Testis (tissue), 3 donors: ENCODE results near the gene ZFYVE1. TPM values are rescaled to one million over a fixed set of nuclear protein-coding genes. Genes with fewer than 3 reads are reported as not detected.

Experiments used
- DNase-seq: peaks from one replicate; pipeline ENCODE4 v3.0.0-alpha.2; 2019
- H3K27ac ChIP-seq, 2 donors: fragments of 200-600 bp; sonication (generic); one replicate each; pipeline ENCODE4 v1.5.1; 2019
- H3K27me3 ChIP-seq: fragments of 200-600 bp; sonication (generic); one replicate; pipeline ENCODE4 v1.5.1; 2019
- H3K36me3 ChIP-seq: fragments of 200-600 bp; sonication (generic); one replicate; pipeline ENCODE4 v1.5.1; 2017; ENCODE audit warnings: low read depth; ENCODE audit errors: missing control alignments
- H3K4me1 ChIP-seq: fragments of 200-600 bp; sonication (generic); one replicate; pipeline ENCODE4 v1.5.1; 2019
- H3K4me3 ChIP-seq, 2 donors: fragments of 200-600 bp; sonication (generic); one replicate each; pipeline ENCODE4 v1.5.1; 2017 to 2019
- H3K9me3 ChIP-seq: fragments of 200-600 bp; sonication (generic); one replicate; pipeline ENCODE4 v1.5.1; 2017
- POLR2A ChIP-seq: fragments of 450-650 bp; IDR thresholded peaks from one replicate; pipeline ENCODE4 v1.6.1; 2017; ENCODE audit warnings: antibody characterized with exemption, mild to moderate bottlenecking, moderate library complexity
- WGBS, 2 donors: methylation state at CpG; one replicate each; pipeline ENCODE4 v1.1.5; 2018; 5-methylcytosine and 5-hydroxymethylcytosine counted together
- intact Hi-C: fragments of 100-400 bp; cut with DNase I; formaldehyde crosslinking; loops from one replicate; pipeline ENCODE4 v1.15.1; 2023; ENCODE audit warnings: low total_unique reads
- polyA plus RNA-seq: library from polyadenylated mRNA; stranded (reverse); fragments of 350-450 nt; fragmentation: Illumina TruSeq; extraction: RNeasy Lipid Tissue Mini Kit (QIAGEN cat#74804); gene quantifications from one replicate; pipeline ENCODE4 v1.2.3, GENCODE V29; 2014; ENCODE audit warnings: low read depth, low replicate concordance; ENCODE audit not compliant: insufficient read depth
- total RNA-seq, 2 donors: library from RNA; depleted of rRNA; stranded (reverse); fragments of >200 nt; gene quantifications; one replicate each; pipeline ENCODE4 v1.2.3, GENCODE V29; 2016
- TF ChIP-seq, protein P1 (sequence below), 3 experiments: fragments of 450-650 bp in 2 of 3; fragments of 200-600 bp in 1 of 3; sonication (generic) in 1 of 3; IDR thresholded peaks; one replicate each; pipeline ENCODE4 v1.5.1; 2016 to 2019; ENCODE audit warnings: antibody characterized with exemption in 3 of 3, mild to moderate bottlenecking in 2 of 3, moderate library complexity in 1 of 3

Gene ZFYVE1
- total and polyA plus RNA-seq, 3 donors from 2014 or later, result 29.0 to 39.6 (median 30.6) TPM

DNA sequence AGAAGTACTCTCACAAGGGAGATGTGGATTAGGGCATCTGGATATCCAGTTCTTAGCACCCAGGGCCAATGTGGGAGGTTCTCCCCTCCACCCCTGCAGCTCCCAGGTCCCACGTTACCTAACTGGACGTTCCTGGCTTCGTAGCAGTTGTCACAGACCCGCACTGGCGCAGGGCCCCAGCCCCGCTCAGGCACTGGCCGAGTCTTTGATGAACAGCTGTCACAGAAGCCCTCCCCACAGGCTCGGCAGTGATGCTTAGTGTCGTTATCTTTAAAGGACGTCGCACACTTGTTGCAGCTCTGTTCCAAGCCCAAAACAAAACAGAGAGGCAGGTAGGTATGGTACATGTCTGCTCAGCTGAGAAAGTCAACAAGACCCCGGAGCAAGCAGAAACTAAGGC is 52.2 kb downstream of the ZFYVE1 start:
- intact Hi-C loops, result no loop called here
- Histone ChIP-seq H3K27me3 (no peaks in the 10 kb centered on the region), H3K36me3 (peaks cover 3% of the 10 kb centered on the region), H3K4me1 (no peaks in the 10 kb centered on the region), H3K27ac (no peak overlapping the region), H3K4me3 (no peak overlapping the region), H3K9me3 (no peaks in the 10 kb centered on the region)
- DNase-seq, result no peak
- TF ChIP-seq, protein P1, sequence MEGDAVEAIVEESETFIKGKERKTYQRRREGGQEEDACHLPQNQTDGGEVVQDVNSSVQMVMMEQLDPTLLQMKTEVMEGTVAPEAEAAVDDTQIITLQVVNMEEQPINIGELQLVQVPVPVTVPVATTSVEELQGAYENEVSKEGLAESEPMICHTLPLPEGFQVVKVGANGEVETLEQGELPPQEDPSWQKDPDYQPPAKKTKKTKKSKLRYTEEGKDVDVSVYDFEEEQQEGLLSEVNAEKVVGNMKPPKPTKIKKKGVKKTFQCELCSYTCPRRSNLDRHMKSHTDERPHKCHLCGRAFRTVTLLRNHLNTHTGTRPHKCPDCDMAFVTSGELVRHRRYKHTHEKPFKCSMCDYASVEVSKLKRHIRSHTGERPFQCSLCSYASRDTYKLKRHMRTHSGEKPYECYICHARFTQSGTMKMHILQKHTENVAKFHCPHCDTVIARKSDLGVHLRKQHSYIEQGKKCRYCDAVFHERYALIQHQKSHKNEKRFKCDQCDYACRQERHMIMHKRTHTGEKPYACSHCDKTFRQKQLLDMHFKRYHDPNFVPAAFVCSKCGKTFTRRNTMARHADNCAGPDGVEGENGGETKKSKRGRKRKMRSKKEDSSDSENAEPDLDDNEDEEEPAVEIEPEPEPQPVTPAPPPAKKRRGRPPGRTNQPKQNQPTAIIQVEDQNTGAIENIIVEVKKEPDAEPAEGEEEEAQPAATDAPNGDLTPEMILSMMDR (IDR thresholded peaks at IDR 0.05), result no peak
- no peak for TF ChIP-seq POLR2A
- WGBS, 2 donors, result 93 to 95% methylated on average over 5 to 12 of the region's 12 CpGs

DNA sequence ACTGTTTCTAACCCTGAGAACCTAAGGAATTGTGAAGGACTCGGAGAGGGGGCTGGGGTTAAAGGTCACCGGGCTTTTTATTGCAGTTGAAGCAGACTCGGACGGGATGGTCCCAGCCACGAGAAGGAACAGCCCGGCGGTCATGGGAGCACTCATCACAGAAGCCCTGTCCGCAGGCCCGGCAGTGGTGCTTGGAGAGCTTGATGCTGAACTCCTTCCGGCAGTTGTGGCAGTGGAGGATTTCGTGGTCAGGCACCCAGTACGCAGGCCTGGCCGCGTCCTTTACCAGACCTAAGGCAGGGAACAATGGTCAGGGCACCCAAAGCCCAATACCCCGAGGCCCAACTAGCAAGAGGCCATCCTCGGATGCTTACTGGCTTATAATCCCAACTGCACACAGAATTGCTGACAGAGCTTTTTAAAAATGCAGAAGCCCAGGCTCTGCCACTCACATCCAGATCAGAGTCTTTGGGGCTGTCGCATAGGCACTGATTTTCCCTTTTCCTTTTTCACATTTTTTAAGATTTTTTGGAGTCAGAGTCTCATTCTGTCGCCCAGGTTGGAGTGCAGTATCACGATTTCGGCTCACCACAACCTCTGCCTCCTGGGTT is 56.0 kb downstream of the ZFYVE1 start:
- intact Hi-C loops, result no loop called here
- no peak for DNase-seq
- Histone ChIP-seq H3K9me3 (no peaks in the 10 kb centered on the region), H3K4me1 (no peaks in the 10 kb centered on the region), H3K27ac (no peak overlapping the region), H3K27me3 (no peaks in the 10 kb centered on the region), H3K4me3 (no peak overlapping the region), H3K36me3 (peaks cover 1% of the 10 kb centered on the region)
- WGBS, 2 donors, result 90 to 93% methylated on average over 15 to 20 of the region's 20 CpGs
- TF ChIP-seq, protein P1 (IDR thresholded peaks at IDR 0.05), result no peak
- TF ChIP-seq POLR2A, result no peak

DNA sequence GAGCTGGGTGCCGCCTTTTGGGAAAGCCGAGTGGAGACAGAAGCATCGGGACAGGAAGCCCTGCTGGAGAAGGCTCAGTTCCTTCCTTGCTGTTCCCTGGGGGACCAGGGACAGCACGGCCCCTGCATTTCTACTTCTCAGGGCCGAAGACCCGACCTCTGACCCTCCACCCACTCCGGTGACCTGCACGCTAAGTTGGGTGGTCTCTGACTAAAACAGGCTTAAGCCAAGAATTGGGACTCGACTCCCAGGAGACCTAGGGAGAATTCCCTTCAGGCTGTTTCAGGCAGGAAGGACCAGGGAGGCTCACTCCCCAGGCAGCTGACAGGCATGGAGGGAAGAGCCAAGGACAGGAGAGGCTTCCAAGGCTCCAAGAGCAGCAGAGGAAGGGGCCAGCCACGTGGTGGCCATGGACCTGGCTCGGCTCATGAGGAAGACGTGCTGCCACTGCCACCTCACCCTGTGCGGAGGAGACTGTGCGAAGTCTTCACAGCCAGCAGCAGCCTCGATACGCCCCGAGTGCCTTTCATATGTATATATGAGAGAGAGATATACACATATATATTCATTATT is 56.8 kb downstream of the ZFYVE1 start:
- Histone ChIP-seq H3K27ac (no peak overlapping the region), H3K9me3 (no peaks in the 10 kb centered on the region), H3K4me3 (no peak overlapping the region), H3K27me3 (no peaks in the 10 kb centered on the region), H3K36me3 (no peaks in the 10 kb centered on the region), H3K4me1 (no peaks in the 10 kb centered on the region)
- TF ChIP-seq POLR2A, result no peak
- TF ChIP-seq, protein P1 (IDR thresholded peaks at IDR 0.05), result no peak
- WGBS, 2 donors, result 70 to 78% methylated on average over 6 to 17 of the region's 17 CpGs
- intact Hi-C loops, result no loop called here
- no peak for DNase-seq

DNA sequence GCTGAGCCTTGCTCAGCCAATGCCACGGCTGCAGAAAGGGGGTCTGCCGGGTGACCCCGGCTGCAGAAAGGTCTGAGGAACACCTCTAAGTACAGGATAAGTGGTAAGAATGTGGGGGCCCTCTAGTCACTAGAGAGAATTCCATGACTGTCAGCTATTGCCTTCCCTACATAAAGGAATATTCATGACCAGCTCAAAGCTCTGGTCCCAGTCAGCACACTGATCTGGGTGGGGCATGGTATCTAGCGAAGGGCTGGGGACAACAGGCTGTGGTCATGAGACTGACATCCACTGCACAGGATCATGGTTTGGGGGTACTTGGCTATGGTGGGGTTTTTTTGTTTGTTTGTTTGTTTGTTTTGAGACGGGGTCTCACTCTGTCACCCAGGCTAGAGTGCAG is 58.6 kb downstream of the ZFYVE1 start:
- H3K9me3 ChIP-seq, result no peaks in the 10 kb centered on the region
- 94 to 100% methylated on average over 5 of the region's 5 CpGs for WGBS, 2 donors
- no peak overlapping the region for H3K4me3 ChIP-seq
- TF ChIP-seq, protein P1 (IDR thresholded peaks at IDR 0.05), result no peak
- no peak for TF ChIP-seq POLR2A
- H3K27ac ChIP-seq, result no peak overlapping the region
- no peak for DNase-seq
- intact Hi-C loops, result no loop called here
- no peaks in the 10 kb centered on the region for H3K36me3 ChIP-seq
- H3K27me3 ChIP-seq, result no peaks in the 10 kb centered on the region
- H3K4me1 ChIP-seq, result no peaks in the 10 kb centered on the region

DNA sequence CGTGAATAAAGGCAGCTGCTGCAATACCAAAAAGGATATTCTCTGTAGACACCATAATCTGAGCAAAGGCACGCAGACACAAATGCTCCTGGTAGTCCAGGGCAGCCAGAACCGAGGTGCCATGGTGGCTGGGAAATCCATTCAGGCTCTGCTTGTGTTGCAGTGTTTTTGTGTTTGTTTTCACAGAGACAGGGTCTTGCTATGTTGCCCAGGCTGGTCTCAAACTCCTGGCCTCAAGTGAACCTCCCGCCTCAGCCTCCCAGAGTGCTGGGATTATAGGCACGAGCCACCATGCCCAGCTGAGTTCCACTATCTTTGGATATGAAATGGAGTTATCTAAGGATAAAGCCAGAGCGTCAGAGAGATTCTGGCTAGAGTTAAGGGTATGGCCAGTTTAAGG is 60.9 kb downstream of the ZFYVE1 start:
- DNase-seq, result no peak
- intact Hi-C loops, result no loop called here
- no peak overlapping the region for H3K27ac ChIP-seq
- H3K9me3 ChIP-seq, result no peaks in the 10 kb centered on the region
- TF ChIP-seq, protein P1 (IDR thresholded peaks at IDR 0.05), result no peak
- TF ChIP-seq POLR2A, result no peak
- H3K4me1 ChIP-seq, result no peaks in the 10 kb centered on the region
- no peaks in the 10 kb centered on the region for H3K36me3 ChIP-seq
- no peak overlapping the region for H3K4me3 ChIP-seq
- WGBS, 2 donors, result 96 to 99% methylated on average over 6 of the region's 6 CpGs
- H3K27me3 ChIP-seq, result no peaks in the 10 kb centered on the region
